ELR (cell line): Measurements from ENCODE around the gene CDS1.
A peak's percentile ranks its signal among the peaks of the same experiment; 100 is the strongest.
"Not testable (repeated sequence)": the region's sequence is repeated elsewhere in the genome, so short reads cannot be mapped to it uniquely, and the experiment has no call there.

Experiments used
- DNase-seq: peaks from one replicate; pipeline ENCODE4 v3.0.0-alpha.2; 2015; ENCODE audit warnings: low read depth

Gene CDS1

DNA sequence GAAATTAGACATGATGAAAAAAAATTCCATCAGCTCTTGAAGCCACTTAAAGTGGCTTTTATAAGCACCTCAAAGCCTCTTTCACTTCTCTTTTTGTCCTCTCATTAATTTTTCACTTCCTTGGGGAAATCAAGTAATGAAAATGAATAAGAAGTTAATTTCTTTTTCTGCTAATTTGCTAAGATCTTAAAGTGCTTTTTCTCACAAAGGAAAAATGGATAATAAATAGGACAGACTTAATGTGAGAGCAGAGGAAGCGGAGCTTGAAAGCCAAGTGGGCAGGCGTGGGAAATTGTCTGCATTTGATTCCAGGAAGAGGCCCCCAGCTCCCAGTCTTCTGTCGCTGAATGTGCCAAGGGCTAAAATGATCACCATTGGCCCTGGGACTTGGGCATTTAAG is 28.6 kb downstream of the CDS1 start:
- no peak for DNase-seq

DNA sequence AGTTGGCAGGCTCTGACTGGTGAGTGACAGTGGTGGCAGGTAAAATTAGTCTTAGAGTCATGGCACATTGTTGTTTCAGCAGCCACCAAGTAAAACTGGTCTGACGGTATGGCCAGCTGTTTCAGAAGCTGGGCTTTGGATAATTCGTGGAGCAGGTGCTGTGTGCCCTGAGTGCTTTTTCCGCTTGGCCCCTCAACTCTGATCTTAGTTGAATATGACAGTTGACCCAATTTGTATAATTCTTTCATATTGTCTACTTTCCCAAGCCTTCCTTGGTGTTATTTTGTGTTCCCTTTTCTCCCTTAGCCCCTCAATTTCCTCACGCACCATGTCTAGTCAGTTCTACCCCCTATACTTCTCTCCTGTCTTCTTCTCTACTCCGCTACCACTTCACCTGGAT is 32.0 kb downstream of the CDS1 start:
- no peak for DNase-seq

DNA sequence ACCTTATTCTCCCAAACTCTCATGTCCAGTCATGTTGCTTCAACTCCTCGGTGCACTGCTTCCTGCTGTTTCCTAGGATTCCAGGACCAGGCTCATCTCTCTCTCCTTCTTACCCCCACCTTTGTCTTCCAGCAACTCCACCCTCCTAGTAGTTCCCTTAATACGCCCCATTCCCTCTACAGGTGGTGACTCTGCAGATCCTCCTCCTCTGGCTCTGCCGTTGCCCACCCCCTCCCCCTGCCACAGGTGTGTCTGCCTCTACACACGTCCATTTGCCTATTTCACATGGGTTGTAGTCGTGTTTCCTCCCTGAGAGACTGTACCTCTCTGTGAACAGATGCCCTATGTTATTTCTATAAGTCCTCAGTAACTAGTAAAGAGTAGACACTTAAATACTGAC is 32.4 kb downstream of the CDS1 start:
- no peak for DNase-seq

GRCh38 chr4:84622959-84623358 is 40.0 kb downstream of the CDS1 start:
- no peak for DNase-seq

DNA sequence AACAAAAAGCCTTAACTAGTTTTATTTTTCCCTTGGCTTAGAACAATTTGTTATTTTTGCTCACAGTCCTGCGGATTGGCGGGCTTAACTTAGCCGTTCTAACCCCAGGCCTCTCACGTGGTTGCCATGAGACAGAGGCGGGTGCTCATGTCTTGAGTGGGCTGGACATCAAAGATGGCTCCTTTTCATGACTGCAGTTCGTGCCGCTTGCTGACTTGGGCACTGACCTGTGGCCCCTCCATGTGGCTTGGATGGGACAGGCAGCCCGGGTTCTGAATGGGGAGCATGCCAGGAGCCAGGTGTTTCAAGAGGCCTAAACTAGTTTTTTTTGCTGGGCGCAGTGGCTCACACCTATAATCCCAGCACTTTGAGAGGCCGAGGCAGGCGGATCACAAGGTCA is 40.7 kb downstream of the CDS1 start:
- DNase-seq = no peak

DNA sequence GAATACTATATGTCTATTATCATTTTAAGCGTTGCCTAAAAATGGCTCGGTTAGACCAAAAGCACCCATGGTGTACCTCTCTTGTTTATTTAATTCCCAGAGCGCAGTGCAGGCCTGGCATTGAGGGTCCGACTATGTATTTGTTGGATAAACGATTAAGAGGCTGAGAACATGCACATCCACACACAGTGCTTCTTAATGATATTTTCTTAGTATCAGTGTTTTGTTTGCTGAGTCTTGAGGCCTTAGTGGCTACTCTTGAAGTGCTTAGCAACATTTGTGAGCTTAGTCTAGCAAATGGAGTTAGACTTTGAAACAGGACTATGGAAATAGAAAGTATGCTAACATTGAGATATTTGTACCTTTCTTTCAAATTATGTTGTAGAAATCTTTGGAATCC is 43.7 kb downstream of the CDS1 start:
- DNase-seq = no peak

DNA sequence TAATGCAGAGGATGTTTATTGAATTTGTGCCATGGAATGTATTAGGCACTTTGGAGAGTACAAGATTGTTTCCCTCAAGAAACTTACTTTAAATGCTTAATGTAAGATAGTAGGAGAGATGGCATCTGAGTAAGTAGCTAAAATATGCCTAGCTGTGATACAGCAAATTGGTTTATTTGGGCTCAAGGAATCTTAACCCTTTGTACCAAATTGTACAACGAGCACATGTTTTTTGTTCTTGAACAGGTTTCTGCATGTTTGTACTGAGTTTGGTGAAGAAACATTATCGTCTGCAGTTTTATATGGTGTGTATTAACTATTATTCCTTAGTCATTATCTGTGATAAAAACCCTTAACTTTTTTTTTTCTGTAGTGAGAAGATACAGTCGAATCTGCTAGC is 48.6 kb downstream of the CDS1 start:
- DNase-seq = no peak

DNA sequence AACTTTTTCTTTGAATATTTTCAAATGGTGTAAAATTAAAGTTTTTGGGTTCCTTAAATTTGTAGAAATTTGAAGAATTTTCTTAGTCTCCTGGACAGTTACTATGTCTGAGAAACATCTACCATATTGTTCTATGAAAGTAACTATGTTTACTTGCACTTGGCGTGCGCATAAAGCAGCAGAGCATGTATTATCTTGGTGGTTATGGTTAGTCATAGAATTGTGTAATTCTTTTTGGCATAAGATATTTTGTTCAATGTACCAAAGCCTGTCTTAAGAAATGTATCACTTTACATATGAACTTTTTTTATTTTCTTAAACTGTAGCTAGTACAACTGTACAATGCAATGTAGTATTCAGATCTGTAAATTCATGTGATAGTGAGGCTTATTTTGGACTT is 49.2 kb downstream of the CDS1 start:
- DNase-seq = peak; percentile 14

DNA sequence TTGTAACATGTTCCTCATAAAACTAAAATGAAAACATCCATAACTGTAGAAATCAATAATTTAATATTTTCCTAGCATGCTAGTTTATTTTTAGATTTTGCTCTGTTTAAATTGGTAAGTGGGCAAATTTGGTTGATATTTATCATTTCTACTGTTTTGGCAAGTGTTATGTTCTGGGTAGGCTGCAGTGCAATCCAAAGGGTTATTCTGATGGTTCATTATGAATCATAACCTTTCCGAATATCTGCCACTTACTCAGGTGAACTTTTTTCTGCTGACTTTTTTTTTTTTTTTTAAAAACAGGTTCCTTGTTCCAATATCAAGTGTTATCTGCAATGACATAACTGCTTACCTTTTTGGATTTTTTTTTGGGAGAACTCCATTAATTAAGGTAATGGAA is 52.0 kb downstream of the CDS1 start:
- no peak for DNase-seq

GRCh38 chr4:84638092-84638491 is 55.2 kb downstream of the CDS1 start:
- no peak for DNase-seq

GRCh38 chr4:84639145-84639544 is 56.2 kb downstream of the CDS1 start:
- no peak for DNase-seq

- no peak for DNase-seq
Measured at GRCh38 chr4:84644087-84644486, 61.2 kb downstream of the CDS1 start.

GRCh38 chr4:84647312-84647884 is 64.5 kb downstream of the CDS1 start:
- DNase-seq = no peak

GRCh38 chr4:84648178-84648577 is 65.3 kb downstream of the CDS1 start:
- no peak for DNase-seq

DNA sequence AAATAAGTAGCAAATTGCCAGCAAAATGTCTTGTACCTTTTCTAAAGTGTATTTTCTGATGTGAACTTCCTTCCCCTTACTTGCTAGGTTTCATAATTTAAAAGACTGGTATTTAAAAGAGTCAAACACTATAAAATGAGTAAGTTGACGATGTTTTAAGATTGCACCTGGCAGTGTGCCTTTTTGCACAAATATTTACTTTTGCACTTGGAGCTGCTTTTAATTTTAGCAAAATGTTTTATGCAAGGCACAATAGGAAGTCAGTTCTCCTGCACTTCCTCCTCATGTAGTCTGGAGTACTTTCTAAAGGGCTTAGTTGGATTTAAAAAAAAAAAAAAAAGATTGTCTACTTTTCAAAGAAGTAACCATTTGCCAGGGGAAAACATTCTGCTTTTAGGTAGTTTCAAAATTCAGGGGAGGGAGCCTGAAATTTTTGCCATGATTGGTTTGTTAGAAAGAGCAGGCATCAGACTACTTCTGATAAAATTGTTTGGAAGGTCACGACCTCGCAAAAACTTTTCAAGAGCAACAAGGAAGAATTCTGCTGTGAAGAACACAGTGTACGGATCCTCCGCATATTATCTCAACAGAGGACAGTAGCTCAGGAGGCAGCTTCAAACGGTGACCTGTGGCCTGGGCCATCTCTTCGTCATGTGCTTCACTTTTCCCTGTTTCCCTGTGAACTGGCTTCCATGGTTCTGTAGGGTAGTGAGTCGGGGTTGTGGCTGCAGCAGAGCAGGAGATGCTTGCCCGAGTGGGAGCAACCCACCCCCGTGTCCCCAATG is 66.1 kb downstream of the CDS1 start:
- DNase-seq = no peak

DNA sequence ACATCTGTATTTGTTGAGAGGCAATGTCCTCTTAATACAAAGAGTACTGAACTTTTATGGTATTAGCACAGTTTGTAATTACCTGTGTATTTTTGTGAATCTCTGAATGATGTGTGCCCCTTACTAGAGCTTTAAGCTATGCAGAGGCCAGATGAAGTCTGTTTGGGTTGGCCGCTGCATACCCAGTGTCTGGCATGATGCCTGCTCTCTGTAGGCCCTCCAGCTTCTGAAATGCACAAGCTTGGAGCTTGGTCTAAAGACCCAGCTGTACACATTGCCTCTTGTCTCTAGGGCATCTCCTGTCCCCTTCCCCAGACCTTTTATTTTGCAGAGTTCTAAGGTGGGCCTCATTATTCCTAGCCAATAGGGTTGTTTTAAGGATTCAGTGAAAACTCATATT is 68.6 kb downstream of the CDS1 start:
- DNase-seq = no peak

DNA sequence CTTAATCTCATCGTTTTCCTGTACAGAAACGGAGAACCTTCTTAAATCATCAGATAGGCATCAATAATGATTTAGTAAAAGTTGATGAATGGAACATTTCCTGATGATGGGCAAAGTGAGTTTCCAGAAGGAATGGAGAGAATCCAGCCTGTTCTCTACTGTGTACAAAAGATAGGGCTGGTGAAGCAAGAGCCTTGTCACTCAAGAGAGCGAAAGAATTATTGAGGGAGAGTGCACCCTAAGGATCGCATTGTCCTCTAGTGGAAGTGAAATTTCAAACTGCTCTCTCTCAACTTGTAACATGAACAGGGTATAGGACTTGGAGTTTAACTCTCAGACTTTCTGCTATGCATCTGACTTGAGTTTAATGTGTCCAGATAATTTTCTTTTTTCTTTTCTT is 69.6 kb downstream of the CDS1 start:
- DNase-seq = no peak

DNA sequence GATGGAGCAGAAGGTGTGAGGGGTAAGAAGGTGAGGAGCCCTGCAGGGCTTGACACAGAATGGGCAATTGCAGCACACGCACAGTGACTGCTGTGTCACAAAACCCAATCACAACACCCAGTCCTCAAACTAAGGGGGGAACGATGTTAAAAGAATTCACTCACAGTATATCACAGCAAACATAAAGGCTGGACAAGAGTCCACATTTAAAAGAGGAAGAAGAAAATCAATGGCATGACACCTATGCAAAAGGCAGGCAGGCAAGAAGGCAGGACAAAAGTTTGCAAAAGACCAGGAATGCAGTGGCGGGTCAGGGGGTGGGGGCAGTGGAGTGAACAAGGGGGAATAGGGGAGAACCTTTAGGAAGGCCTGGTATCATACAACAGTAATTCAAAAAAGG is 77.7 kb downstream of the CDS1 start:
- no peak for DNase-seq

DNA sequence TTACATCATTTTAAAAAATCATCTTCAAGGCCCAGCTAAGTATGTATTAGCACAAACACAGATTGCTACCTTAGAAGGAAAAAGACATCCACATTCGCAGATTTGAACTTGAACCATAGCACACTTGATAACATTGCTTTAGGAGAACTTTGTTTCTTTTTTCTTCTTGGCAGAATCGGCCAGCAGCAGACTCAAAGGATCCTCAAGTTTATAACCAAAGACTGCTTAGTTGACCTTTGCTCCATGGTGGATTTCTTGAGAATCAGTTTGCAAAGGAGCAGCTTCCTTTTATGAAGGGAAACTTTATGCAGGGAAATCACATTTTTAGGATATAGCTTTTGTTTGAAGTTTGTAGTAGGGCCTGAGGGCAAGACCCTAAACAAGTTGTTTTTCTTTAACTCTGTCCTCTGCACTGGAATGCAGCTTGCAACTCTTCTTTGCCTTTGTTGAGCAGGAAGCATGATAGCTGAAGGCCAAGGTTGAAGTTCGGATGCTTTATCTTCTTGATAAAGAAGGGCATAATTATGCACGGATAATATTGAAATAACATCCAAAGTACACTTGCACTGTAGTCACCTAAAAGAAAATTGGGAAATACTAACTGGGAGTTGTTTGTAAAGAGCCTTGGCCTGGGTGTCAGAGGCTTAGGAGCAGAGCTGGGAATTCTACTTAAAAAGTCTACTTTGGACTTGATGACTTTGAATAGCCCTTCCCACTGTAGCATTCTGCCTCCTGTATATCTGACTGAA is 78.4 kb downstream of the CDS1 start:
- DNase-seq = no peak

DNA sequence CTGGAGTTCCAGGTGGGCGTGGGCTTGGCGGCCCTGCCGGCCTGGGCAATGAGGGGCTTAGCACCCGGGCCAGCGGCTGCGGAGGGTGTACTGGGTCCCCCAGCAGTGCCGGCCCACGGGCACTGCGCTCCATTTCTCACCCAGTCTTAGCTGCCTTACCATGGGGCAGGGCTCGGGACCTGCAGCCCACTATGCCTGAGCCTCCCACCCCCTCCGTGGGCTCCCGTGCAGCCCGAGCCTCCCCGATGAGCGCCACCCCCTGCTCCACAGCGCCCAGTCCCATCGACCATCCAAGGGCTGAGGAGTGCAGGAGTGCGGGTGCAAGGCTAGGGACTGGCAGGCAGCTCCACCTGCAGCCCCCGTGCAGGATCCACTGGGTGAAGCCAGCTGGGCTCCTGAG is 81.8 kb downstream of the CDS1 start:
- not testable (repeated sequence) for DNase-seq

DNA sequence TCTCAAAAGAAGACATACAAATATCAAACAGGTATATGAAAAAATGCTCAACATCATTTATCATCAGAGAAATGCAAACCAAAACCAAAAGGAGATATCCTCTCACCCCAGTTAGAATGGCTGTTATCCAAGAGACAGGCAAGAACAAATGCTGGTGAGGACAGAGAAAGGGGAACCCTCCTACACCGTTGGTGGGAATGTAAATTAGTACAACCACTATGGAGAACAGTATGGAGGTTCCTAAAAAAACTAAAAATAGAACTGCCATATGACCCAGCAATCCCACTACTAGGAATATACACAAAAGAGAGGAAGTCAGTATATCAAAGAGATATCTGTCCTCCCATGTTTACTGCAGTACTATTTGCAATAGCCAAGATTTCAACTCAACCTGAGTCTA is 83.5 kb downstream of the CDS1 start:
- DNase-seq = no peak

DNA sequence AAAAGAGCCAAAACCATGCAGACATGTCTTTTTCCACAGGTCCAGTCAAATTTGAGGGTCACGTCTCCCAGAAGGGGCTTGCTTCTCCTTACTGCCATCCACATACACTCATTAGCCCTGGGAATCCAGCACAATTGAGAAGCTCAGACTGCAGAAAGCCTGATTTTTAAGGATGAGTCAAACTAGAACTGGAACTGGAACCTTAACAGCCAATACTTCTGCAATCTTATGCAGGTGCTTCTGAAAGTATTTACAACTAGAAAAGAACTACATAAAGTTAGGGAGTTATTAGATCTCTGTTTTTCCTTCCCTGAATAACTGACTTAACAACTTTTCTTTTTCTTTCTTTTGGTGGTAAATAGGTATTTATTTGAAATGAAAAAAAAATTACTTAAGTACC is 86.3 kb downstream of the CDS1 start:
- DNase-seq = no peak

DNA sequence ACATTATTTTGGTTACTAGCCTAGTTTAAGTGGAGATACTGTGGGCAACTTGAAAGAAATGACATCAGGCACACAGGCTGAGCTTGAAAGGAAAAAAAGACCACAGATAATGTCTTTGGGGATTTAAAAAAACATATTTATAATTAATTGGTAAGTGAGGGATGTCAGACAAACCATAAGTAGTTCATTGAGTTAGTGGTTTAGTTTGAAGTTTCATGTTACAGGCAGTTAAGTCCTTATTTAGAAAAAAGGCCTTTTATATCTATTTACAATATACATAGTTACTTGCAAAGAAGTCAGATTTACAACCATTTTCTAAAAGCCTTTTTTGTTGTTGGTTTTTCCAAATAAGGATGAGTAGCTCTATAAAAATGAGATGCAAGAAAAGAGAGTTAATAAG is 89.2 kb downstream of the CDS1 start:
- DNase-seq = no peak
